CD4-positive, CD25-positive, alpha-beta regulatory T cell (primary cell): ENCODE results near the gene RAVER1. TPM values are rescaled to one million over a fixed set of nuclear protein-coding genes. Genes with fewer than 3 reads are reported as not detected.

Experiments used
- ATAC-seq, 2 donors: fragments of 150-1000 bp; cut with Tn5 transposase; one replicate each; pipeline ENCODE4 v1.10.0; 2021; ENCODE audit warnings: low read depth in 2 of 2, moderate number of reproducible peaks in 2 of 2, moderate library complexity in 1 of 2
- DNase-seq, 3 donors: peaks; one replicate each; pipeline versions ENCODE4 v3.0.0 to v3.0.0-alpha.2; 2012 to 2022; ENCODE audit warnings: mixed read lengths in 1 of 3
- H3K27ac ChIP-seq: one replicate; pipeline ENCODE4 v1.7.0; 2013; ENCODE audit warnings: mild to moderate bottlenecking, low read length; ENCODE audit not compliant: insufficient read depth, poor library complexity, severe bottlenecking
- H3K27me3 ChIP-seq: one replicate; pipeline ENCODE4 v1.7.0; 2013; ENCODE audit warnings: low read length; ENCODE audit not compliant: control insufficient read depth, insufficient read depth
- H3K36me3 ChIP-seq: one replicate; pipeline ENCODE4 v1.7.0; 2013; ENCODE audit warnings: mild to moderate bottlenecking, low read length, moderate library complexity; ENCODE audit not compliant: control insufficient read depth, insufficient read depth
- H3K4me1 ChIP-seq: 2 replicates; pipeline ENCODE4 v1.7.0; 2013; ENCODE audit warnings: mild to moderate bottlenecking, low read length; ENCODE audit not compliant: insufficient read depth, control insufficient read depth, poor library complexity, severe bottlenecking
- H3K4me3 ChIP-seq: one replicate; pipeline ENCODE4 v1.7.0; 2013; ENCODE audit warnings: low read depth, mild to moderate bottlenecking, low read length, moderate library complexity
- H3K9me3 ChIP-seq, 2 experiments: 1 replicate in 1 of 2; 2 replicates in 1 of 2; pipeline ENCODE4 v1.7.0; 2013; ENCODE audit warnings: low read length in 2 of 2, mild to moderate bottlenecking in 1 of 2, moderate library complexity in 1 of 2; ENCODE audit not compliant: control insufficient read depth in 2 of 2
- H3K27ac Mint-ChIP-seq, 3 donors: one replicate each; pipeline ENCODE4 v1.8.0; 2020 to 2022; ENCODE audit warnings: mild to moderate bottlenecking in 3 of 3, mixed read lengths in 3 of 3, moderate library complexity in 2 of 3
- H3K27me3 Mint-ChIP-seq: one replicate; pipeline ENCODE4 v1.8.0; 2022; ENCODE audit warnings: mild to moderate bottlenecking, mixed read lengths
- H3K36me3 Mint-ChIP-seq: one replicate; pipeline ENCODE4 v1.8.0; 2020; ENCODE audit warnings: mixed read lengths
- H3K4me1 Mint-ChIP-seq, 4 donors: one replicate each; pipeline ENCODE4 v1.8.0; 2020 to 2022; ENCODE audit warnings: mixed read lengths in 4 of 4, mild to moderate bottlenecking in 1 of 4
- H3K4me3 Mint-ChIP-seq, 4 donors: one replicate each; pipeline ENCODE4 v1.8.0; 2020 to 2022; ENCODE audit warnings: mild to moderate bottlenecking in 4 of 4, mixed read lengths in 4 of 4, moderate library complexity in 3 of 4
- H3K9me3 Mint-ChIP-seq, 7 donors: one replicate each; pipeline ENCODE4 v1.8.0; 2020 to 2022; ENCODE audit warnings: mixed read lengths in 7 of 7, mild to moderate bottlenecking in 3 of 7, moderate library complexity in 2 of 7
- polyA plus RNA-seq, 4 donors: library from polyadenylated mRNA; unstranded; fragments of 300-500 nt; fragmentation: Illumina TruSeq; gene quantifications; one replicate each; pipeline ENCODE4 v1.2.3, GENCODE V29; 2021
- total RNA-seq: library from RNA; stranded (reverse); gene quantifications from one replicate; pipeline ENCODE4 v1.2.3, GENCODE V29; 2022

RAVER1 gene
- total and polyA plus RNA-seq, 5 donors from 2014 or later: 10.6 to 39.0 (median 10.8) TPM

DNA sequence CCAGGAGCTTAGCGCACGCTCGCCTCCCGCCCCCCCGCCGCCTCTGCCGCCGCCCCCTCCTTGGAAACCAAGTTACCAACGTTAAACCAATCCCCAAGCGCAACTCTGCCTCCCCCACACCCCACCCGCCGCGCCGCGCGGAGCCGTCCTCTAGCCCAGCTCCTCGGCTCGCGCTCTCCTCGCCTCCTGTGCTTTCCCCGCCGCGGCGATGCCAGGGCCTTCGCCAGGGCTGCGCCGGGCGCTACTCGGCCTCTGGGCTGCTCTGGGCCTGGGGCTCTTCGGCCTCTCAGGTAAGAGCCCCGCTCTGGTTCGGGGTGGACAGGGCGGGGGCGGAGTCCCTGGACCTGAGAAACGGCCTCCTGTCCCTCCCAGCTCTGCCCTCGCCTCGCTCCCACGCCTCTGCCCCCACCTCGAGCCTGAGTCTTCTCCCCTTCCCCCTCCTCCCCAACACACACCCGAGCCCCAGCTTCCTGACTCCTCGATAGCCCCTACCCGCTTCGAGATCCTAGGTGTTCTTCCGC is 43.4 kb downstream of the RAVER1 start, which contains the start of gene ICAM5:
TSS of gene ICAM5 (plus strand) at position 117 of the 521 bp plus-strand sequence. CDS start at position 209, 92 bp downstream.
- H3K27me3 ChIP-seq: peaks cover 8% of the 10 kb centered on the region
- H3K36me3 ChIP-seq: peaks cover 7% of the 10 kb centered on the region
- DNase-seq: peak in 1 of 3 donors; percentile 27
- Mint-ChIP-seq H3K27me3 (peaks cover 76% of the 10 kb centered on the region), H3K27ac (peak within 1 kb of the TSS in 2 of 3 donors; percentile 32 to 55), H3K9me3 (peaks cover 0 to 4% (median 0%) of the 10 kb centered on the region in 7 donors), H3K4me1 (peaks cover 0 to 84% (median 26%) of the 10 kb centered on the region in 4 donors), H3K4me3 (peak within 1 kb of the TSS; percentile 82 to 92 (median 86)), H3K36me3 (peaks cover 12% of the 10 kb centered on the region)
- no peak within 1 kb of the TSS for H3K27ac ChIP-seq
- H3K4me3 ChIP-seq: no peak within 1 kb of the TSS
- ATAC-seq: no peak
- H3K9me3 ChIP-seq: no peaks in the 10 kb centered on the region
- H3K4me1 ChIP-seq: peaks cover 85% of the 10 kb centered on the region

DNA sequence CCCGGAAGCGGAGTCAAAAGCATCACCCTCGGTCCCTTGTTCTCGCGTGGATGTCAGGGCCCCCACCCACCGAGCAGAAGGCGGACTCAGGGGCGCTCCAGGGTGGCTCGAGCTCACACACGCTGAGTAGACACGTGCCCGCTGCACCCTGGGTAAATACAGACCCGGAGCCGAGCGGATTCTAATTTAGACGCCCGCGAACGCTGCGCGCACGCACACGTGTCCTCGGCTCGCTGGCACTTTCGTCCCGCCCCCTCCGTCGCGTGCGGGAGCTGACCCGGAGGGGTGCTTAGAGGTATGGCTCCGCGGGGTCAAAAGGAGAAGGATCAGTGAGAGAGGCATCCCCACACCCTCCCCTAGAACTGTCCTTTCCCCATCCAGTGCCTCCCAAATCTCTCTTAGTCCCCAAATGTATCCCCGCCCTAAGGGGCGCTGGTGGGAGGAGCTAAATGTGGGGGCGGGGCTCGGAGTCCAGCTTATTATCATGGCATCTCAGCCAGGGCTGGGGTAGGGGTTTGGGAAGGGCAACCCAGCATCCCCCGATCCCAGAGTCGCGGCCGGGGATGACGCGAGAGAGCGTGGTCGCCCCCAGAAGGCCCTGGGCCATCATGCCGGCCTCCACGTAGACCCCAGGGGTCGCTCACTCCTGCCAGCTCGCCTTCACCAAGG is 44.0 kb downstream of the RAVER1 start:
- H3K36me3 ChIP-seq: peaks cover 13% of the 10 kb centered on the region
- DNase-seq (peak; percentile 35 to 83 (median 66)), ATAC-seq (peak; percentile 58 to 64)
- Mint-ChIP-seq H3K4me3 (peak overlapping the region; percentile 82 to 92 (median 86)), H3K36me3 (peaks cover 16% of the 10 kb centered on the region), H3K27me3 (peaks cover 70% of the 10 kb centered on the region), H3K4me1 (peaks cover 0 to 78% (median 23%) of the 10 kb centered on the region in 4 donors), H3K9me3 (peaks cover 0 to 4% (median 0%) of the 10 kb centered on the region in 7 donors), H3K27ac (peak overlapping the region in 1 of 3 donors; percentile 32)
- no peaks in the 10 kb centered on the region for H3K9me3 ChIP-seq
- no peak overlapping the region for H3K4me3 ChIP-seq
- peaks cover 8% of the 10 kb centered on the region for H3K27me3 ChIP-seq
- H3K27ac ChIP-seq: no peak overlapping the region
- peaks cover 80% of the 10 kb centered on the region for H3K4me1 ChIP-seq

DNA sequence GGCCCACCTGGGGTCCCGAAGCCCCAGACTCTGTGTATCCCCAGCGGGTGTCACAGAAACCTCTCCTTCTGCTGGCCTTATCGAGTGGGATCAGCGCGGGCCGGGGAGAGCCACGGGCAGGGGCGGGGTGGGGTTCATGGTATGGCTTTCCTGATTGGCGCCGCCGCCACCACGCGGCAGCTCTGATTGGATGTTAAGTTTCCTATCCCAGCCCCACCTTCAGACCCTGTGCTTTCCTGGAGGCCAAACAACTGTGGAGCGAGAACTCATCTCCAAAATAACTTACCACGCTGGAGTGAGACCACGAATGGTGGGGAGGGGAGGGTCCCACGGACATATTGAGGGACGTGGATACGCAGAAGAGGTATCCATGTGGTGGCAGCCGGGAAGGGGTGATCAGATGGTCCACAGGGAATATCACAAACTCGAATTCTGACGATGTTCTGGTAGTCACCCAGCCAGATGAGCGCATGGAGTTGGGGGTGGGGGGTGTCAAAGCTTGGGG is 44.6 kb downstream of the RAVER1 start:
- H3K27me3 Mint-ChIP-seq: peaks cover 68% of the 10 kb centered on the region
- Histone ChIP-seq H3K4me3 (no peak overlapping the region), H3K4me1 (peaks cover 74% of the 10 kb centered on the region), H3K9me3 (no peaks in the 10 kb centered on the region), H3K36me3 (peaks cover 18% of the 10 kb centered on the region), H3K27ac (no peak overlapping the region), H3K27me3 (peaks cover 8% of the 10 kb centered on the region)
- ATAC-seq (no peak), DNase-seq (peak in 1 of 3 donors; percentile 71)
- peaks cover 0 to 4% (median 0%) of the 10 kb centered on the region in 7 donors for H3K9me3 Mint-ChIP-seq
- peaks cover 16% of the 10 kb centered on the region for H3K36me3 Mint-ChIP-seq
- peak overlapping the region; percentile 82 to 92 (median 86) for H3K4me3 Mint-ChIP-seq
- peaks cover 0 to 76% (median 23%) of the 10 kb centered on the region in 4 donors for H3K4me1 Mint-ChIP-seq
- H3K27ac Mint-ChIP-seq: peak overlapping the region in 1 of 3 donors; percentile 32

DNA sequence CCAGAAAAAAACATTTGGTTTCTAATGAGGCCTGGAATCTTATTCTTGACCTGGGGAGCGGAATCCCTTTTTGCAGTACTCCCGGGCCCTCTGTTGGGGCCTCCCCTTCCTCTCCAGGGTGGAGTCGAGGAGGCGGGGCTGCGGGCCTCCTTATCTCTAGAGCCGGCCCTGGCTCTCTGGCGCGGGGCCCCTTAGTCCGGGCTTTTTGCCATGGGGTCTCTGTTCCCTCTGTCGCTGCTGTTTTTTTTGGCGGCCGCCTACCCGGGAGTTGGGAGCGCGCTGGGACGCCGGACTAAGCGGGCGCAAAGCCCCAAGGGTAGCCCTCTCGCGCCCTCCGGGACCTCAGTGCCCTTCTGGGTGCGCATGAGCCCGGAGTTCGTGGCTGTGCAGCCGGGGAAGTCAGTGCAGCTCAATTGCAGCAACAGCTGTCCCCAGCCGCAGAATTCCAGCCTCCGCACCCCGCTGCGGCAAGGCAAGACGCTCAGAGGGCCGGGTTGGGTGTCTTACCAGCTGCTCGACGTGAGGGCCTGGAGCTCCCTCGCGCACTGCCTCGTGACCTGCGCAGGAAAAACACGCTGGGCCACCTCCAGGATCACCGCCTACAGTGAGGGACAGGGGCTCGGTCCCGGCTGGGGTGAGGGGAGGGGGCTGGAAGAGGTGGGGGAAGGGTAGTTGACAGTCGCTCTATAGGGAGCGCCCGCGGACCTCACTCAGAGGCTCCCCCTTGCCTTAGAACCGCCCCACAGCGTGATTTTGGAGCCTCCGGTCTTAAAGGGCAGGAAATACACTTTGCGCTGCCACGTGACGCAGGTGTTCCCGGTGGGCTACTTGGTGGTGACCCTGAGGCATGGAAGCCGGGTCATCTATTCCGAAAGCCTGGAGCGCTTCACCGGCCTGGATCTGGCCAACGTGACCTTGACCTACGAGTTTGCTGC is 46.3 kb downstream of the RAVER1 start, which contains the start of gene ICAM4:
TSS of gene ICAM4 (plus strand) at position 153 of the 935 bp plus-strand sequence. CDS start at position 211, 58 bp downstream.
- no peak for ATAC-seq

DNA sequence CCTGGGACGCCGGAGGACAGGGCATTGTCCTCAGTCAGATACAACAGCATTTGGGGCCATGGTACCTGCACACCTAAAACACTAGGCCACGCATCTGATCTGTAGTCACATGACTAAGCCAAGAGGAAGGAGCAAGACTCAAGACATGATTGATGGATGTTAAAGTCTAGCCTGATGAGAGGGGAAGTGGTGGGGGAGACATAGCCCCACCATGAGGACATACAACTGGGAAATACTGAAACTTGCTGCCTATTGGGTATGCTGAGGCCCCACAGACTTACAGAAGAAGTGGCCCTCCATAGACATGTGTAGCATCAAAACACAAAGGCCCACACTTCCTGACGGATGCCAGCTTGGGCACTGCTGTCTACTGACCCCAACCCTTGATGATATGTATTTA is 47.9 kb downstream of the RAVER1 start:
- H3K27ac Mint-ChIP-seq: peak overlapping the region in 1 of 3 donors; percentile 26
- peaks cover 42% of the 10 kb centered on the region for H3K4me1 ChIP-seq

More for the DNA sequence above, 46.3 kb downstream of the RAVER1 start, which contains the start of gene ICAM4:
- Histone ChIP-seq H3K27ac (no peak within 1 kb of the TSS), H3K4me1 (peaks cover 58% of the 10 kb centered on the region), H3K36me3 (peaks cover 24% of the 10 kb centered on the region), H3K4me3 (no peak within 1 kb of the TSS), H3K9me3 (no peaks in the 10 kb centered on the region), H3K27me3 (peaks cover 8% of the 10 kb centered on the region)
- DNase-seq: peak in 1 of 3 donors; percentile 73
- no peak within 1 kb of the TSS for H3K27ac Mint-ChIP-seq
- peaks cover 52% of the 10 kb centered on the region for H3K27me3 Mint-ChIP-seq
- peaks cover 0 to 4% (median 0%) of the 10 kb centered on the region in 7 donors for H3K9me3 Mint-ChIP-seq
- peak within 1 kb of the TSS; percentile 21 to 87 (median 72) for H3K4me3 Mint-ChIP-seq
- peaks cover 20% of the 10 kb centered on the region for H3K36me3 Mint-ChIP-seq
- H3K4me1 Mint-ChIP-seq: peaks cover 0 to 63% (median 22%) of the 10 kb centered on the region in 4 donors

DNA sequence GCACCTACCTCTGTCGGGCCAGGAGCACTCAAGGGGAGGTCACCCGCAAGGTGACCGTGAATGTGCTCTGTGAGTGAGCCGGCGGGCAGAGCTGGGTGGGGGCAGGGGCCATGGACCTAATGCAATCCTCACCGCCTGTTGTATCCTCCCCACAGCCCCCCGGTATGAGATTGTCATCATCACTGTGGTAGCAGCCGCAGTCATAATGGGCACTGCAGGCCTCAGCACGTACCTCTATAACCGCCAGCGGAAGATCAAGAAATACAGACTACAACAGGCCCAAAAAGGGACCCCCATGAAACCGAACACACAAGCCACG is 48.4 kb downstream of the RAVER1 start:
- no peak overlapping the region for H3K4me3 ChIP-seq
- H3K4me3 Mint-ChIP-seq: no peak overlapping the region
- peaks cover 8% of the 10 kb centered on the region for H3K27me3 ChIP-seq
- peak overlapping the region in 1 of 3 donors; percentile 26 for H3K27ac Mint-ChIP-seq
- H3K4me1 ChIP-seq: peaks cover 37% of the 10 kb centered on the region
- H3K36me3 ChIP-seq: peaks cover 29% of the 10 kb centered on the region
- H3K27ac ChIP-seq: no peak overlapping the region
- no peaks in the 10 kb centered on the region for H3K9me3 Mint-ChIP-seq
- no peaks in the 10 kb centered on the region for H3K9me3 ChIP-seq
- peaks cover 22% of the 10 kb centered on the region for H3K36me3 Mint-ChIP-seq
- ATAC-seq (no peak), DNase-seq (no peak)
- H3K4me1 Mint-ChIP-seq: peaks cover 1 to 45% (median 16%) of the 10 kb centered on the region in 4 donors
- peaks cover 32% of the 10 kb centered on the region for H3K27me3 Mint-ChIP-seq

More for the DNA sequence above, 47.9 kb downstream of the RAVER1 start:
- H3K27me3 Mint-ChIP-seq: peaks cover 36% of the 10 kb centered on the region
- peak overlapping the region in 1 of 4 donors; percentile 25 for H3K4me3 Mint-ChIP-seq
- H3K36me3 Mint-ChIP-seq: peaks cover 20% of the 10 kb centered on the region
- H3K27ac ChIP-seq: no peak overlapping the region
- peaks cover 29% of the 10 kb centered on the region for H3K36me3 ChIP-seq
- ATAC-seq (no peak), DNase-seq (no peak)
- no peaks in the 10 kb centered on the region for H3K9me3 Mint-ChIP-seq
- H3K4me3 ChIP-seq: no peak overlapping the region
- H3K27me3 ChIP-seq: peaks cover 8% of the 10 kb centered on the region
- no peaks in the 10 kb centered on the region for H3K9me3 ChIP-seq
- H3K4me1 Mint-ChIP-seq: peaks cover 0 to 48% (median 17%) of the 10 kb centered on the region in 4 donors
